HG03175 (cell line): ENCODE data around the gene STEAP3.

ENCODE experiments used
- ATAC-seq: cut with Tn5 transposase; IDR thresholded peaks from one replicate; pipeline ENCODE4 v1.9.1; 2021; ENCODE audit warnings: mild to moderate bottlenecking, moderate library complexity; ENCODE audit not compliant: unreplicated experiment

The STEAP3 gene

DNA sequence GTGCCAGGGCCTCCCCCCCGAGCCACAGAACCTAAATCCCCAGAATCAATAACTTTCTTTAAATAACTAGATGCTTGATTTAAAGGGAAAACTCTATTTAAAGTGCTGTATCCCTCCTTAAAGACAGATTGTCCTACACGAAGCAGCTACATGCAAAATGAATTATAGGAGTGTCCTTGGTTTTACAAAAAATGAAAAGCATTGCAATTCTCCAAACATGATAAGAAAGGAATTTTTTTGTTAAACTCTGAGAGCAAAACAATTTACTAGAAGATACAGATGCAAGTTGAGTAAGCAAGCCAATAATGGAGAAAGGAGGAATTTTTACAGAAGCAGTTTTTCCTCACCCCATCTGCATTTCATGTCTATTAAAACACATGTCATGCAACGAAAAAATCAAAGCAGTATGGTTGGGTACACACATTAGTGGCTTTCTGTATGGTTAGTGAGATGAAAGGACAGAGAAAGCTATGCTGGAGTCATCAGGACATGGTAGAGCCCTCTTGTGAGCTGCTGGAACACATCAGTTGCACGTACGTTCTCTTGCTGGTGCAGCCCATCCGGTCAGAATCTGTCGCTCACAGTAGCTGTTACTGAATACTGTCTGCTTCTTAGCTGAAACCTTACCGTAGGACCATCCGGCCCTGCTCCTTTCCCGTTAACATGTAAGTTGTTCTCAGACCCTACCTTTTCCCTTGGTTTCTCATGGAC lies 25.9 kb upstream of the STEAP3 start:
- no peak for ATAC-seq

DNA sequence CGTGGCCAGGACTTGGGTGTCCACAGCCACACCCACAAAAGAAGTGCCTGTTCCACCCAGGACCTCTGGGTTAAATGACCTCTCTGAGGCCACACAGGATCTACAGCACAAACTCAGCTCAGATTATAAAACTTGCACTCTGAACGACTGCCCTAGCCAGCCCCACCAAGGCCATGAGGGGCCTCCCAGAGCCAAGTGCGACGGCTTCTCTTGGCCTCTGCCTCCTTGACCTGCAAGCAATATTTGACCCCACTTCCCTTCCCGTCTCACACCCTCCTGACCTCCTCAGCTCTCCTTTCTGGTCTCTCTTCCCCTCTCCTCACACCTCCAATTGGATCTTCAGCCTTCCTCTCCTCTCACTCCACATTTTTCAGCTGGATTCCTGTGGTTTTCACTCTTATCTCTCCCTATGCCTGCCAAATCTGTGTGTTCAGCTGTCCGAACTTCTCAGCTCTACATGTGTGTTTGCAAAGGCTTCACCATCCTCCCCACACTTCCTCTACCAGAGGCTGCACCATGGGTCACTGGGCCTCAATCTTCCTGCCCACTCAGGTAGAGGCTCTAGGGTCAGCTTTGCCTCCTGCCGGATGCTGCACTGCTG lies 25.3 kb upstream of the STEAP3 start:
- no peak for ATAC-seq

DNA sequence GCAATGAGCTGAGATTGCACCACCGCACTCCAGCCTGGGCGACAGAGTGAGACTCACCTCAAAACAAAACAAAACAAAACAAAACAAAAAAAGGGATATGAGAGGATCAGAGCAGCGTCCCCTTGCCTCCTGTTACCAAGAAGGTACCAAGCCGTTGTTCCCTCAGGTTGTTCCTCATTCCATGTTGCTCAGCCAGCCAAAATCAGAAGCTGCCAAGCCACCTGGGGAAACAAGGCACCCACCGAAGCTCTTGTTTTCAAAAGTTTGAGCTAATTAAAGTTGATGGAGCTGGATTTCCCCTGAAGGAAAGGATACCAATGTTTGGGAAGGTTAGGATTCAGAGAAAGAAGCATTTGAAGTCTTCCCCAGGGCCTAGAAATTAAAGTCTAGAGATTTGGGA lies 21.8 kb upstream of the STEAP3 start:
- no peak for ATAC-seq

DNA sequence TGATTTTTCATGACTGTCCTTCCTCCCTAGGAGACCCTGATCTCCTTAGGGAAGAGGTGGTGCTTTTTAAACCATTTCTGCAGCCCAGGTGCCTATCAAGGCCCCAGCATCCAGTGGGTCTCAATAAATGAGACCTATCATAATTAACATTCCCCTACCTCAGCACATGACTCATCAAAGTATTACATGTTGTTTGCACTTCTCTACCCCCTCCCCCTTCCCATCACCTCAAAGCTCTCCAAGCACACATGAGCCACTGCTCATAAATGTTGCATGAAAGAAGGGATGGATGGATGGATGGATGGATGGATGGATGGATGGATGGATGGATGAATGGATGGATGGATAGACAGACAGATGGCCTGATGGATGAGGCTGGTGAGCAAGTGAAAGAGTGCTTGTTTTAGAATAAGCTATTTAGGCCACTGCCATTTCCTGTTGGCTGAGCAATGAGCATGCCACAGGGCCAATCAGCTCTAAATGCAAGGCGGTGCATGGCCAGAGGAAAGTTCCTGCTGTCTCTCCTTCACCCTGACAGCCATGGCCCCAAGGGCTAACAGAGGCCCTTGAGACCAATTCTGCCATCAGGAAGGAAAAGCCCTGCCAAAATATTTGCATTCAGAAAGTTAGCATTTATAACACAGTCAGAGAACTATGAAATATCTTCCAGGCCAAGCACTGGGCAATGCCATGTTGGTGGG lies 20.9 kb upstream of the STEAP3 start:
- ATAC-seq: no peak

DNA sequence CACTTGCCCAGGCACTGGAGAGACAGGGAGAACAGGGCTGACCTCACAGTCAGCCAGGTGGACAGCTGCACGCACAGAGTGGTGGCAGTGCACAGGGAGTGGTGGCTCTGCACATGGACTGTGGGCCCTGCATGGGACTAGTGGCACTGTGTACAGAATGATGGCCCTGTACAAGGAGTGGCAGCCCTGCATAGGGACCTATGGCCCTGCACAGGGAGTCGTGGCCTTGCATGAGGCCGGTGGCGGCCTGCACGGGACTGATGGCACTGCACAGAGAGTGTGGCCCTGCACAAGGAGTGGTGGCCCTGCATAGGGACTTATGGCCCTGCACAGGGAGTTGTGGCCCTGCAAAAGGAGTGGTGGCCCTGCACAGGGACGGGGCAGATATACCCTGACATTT lies 19.1 kb upstream of the STEAP3 start:
- ATAC-seq: no peak

DNA sequence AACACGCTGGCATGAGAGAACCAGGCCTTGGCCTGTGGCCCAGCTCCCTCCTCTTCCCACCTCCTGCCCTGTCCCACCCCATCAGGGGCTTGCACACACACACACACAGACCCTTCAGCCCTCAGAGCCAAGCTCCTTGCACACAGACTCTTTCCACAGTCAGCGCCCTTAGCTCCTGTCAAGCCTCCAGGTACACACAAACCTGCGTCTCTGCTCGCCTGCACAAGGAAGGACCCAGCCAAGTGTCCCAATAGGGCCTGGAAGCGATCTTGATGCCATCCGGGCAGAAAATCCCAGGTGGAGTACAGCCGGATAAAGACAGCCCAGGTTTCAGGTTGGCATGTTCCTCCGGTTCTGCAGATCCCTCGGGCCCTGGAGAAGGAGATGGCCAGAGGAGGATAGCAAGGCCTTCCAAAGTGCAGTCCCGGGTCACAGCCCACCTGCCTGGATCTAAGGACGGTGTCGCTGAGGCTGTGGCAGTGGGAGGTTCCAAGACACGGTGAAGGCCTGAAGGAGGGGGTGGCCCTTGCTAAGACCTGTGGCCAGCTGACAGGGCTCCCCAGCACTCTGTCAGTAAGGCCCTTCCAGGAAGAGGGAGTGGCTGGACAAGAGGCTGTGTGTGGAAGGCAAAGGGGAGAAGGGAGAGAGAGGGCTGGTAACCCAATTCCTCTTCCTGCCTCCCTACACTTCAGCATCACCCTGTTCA lies 18.5 kb upstream of the STEAP3 start:
- no peak for ATAC-seq

DNA sequence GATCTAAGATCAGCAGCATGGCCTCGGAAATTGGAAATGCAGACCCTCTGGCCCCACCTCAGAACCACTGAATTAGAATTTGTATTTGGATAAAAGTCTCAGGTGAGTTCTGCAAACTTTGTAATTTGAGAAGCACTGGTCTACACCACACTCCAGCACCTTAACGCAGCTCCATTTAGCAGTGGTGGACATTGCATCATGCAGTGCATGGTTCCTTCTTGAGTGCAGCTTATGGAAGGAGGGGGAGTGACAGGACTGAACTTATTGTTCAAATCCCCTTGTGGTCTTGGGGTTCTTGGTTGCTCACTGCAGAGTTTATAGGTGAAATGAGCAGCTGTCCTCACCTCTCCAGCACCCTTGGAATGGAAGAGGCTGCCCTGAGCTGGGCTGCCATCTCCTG lies 17.4 kb upstream of the STEAP3 start:
- no peak for ATAC-seq

DNA sequence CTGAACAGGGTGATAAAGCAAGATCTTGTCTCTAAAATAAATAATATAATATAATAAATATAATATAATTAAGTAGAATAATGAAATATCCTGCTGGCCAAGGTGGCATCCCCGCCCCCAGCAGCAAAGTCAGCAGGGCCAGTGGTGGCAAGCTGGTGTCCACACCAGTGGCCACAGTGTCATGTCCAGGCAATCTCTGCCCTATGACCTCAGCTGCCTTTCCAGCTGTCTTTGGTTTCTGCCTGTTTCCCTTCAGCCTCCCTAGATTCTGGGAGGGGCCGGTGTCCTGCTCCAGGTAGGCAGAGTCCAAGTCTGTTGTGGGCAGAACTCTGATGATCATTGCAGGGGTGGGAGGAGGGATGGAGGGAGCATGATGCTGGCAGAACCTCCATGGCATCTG lies 16.2 kb upstream of the STEAP3 start:
- no peak for ATAC-seq

DNA sequence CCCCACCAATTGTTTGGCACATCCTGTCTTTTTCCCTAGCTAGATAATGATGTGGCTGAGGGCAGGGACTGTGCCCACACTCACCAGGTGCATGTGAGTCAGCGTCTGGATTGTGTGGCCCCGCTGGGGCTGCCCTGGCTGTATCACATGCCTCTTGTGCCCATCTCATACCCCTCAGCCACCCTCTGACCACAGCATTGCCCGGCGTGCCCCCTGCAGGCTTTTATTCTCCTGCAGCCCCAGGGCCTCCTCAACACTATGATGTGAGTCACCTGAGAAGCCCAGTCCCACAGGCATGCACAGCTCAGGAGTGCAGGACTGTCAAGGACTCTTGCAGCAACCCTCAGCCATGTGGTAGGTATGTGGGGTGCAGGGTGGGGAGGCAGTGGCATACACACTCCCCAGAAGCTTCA lies 14.8 kb upstream of the STEAP3 start:
- no peak for ATAC-seq

DNA sequence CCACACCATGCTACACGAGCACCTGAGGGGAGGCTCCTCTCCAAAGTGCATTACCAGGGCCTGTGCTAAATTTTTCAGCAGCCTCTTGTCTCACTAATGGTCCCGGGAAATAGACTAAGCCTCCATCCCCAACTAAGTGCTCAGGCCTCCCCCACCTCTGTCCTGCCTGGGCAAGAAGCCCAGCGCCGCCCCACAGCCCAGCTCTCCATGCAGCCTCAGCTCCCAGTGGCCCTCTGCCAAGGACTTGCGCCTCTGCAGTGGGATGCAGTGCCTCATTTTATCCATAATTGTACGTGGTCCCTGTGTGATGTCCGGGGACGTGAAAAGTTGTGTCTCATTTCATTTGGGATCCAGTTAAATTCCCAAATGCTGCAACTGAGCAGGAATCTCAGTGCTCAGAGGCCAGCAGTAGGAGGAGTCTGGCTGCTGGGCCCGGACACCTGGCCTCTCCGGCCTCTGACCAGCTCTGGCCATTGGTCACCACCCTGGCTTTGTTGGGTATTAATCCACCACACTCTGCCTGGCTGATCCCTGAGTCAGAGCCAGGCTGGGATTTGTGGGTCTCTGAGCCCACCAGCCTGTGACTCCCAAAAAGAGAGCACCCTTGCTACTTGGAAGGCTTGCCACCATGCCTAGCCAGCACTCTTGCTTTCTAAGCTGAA lies 11.4 kb upstream of the STEAP3 start:
- ATAC-seq: no peak

DNA sequence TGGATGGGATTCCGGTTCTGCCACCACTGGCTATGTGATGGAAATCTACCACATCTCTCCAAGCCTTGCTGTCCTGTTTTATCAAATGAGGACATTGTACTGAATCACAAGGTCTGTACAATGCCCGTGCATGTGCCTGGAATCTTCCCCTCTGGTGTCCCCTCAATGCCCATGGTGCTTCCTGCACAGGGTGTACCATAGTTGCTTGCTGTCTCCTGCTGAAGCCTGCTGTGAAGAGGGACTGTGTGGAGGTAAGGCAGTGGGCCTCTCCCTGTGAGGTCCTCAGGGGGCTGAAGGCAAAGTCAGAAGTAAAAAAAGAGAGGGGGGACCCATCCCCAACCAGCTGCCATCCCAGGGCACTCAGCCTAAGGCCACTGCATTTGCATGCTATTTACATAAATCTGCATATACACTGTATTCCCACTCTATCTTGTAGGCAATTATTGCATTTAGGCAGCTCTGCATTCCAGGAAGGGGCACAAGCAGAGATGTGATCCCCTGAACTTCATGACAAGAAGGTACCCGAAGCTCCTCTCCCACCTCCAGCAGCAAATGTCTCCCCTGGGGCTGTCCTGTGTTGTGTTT lies 9.1 kb upstream of the STEAP3 start:
- ATAC-seq: no peak

DNA sequence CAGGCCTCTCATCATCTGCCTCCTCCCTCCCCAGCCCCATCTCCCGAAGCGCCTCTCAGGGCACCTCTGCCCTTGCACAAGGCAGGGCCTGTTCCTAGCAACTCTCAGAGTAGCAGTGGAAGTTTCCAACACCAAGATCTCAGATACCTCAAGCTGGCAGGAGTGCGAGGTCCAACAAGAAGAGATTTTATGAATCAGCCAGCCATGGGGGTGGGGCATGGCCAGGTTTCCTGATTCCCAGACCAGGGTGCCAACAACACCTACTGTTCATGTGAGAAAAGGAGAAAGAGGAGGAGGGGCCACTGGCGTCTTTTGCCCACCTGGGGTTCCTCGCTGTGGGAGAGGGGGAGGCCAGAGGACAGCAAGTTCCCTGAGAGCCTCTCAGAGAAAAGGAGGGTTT lies 6.6 kb upstream of the STEAP3 start:
- no peak for ATAC-seq

DNA sequence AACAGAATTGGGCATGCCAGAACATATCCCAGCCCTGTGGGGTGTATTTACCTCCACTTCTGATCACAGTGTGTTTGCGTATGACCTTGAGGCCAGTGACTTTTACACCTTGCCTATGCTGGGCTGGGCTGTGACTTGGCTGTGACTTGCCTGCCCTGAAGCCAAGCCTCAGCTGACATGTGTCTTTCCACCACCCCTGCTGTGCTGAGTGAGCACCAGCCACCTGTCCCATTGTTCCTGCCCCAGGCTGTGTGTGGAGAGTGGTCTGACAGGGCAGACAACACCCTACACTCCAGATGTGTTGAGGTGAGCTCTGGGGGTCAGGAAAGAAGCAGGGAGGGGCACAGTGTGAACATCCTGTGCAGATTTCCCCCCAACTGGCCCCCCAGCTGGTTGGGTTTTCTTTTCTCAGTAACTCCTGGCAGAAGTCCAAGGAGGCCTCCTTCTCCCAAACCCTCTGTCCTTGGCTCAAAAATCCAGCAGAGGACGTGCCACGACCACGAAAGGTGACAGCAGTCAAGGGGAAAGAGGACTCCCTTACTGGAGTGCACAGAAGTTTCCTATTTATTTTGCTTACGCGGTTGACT lies 5.1 kb upstream of the STEAP3 start:
- ATAC-seq: no peak

DNA sequence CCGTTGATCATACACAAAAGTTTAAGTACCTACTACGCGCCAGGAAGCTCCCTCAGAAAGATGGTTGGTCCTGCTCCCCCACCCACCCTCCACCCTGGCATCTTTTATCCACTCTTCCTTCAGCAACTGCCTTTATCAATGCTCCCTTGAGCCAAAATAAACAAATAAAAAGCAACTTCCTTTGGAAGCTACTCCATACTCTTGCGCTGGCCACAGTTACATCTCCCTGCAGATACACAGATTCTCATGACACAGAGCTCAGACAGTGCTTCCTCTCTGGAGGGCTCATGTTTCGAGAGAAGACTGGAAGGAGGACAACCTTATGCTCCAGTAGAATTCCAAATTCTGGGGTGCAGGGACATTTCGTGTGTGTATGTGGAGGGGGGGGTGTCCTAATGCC lies 3.8 kb upstream of the STEAP3 start:
- no peak for ATAC-seq

DNA sequence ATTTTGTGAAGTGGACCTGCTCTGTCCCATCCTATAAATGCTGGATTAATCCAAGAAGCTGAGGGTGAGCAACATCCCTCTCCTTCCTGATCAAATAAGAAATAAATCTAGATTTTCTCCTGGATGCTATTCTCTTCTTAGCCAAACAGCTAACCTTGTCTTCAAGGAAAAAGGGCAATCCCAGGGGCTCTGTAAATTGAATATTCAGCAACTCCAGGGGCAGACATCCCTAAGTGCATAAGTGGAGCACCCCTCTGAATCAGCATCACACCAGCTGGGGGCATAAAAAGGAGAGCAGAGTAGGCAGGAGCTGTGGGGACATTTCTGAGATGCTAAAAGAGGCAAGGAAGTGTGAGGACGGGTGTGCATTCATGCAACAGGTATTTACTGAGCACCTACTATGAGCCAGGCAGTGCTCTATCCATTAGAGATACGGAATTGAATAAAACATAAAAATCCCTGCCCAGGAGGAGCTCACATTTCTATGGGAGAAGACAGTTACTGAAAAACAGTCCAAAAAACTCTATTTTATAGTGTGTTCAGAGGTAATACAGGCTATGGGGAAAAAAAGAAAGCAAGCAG lies 2.8 kb upstream of the STEAP3 start:
- no peak for ATAC-seq

DNA sequence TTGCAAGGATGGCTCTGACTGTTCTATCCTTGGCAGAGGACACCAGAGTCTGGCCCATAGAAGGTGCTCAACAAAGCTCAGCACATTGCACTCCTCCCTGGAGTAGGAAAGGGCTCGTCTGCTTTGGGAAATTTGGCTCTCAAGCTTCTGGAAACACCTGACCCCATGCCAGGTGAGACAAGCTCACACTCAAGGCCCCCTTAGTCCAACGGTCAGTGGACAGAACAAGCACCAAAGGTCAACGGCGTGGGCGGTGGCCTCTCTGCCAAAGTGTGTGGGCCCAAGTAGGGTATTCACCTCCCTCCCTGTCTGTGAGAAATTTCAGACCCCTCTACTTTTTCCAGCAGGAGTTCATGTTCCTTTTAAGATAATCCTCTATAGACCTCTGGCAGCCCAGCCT lies 2.0 kb upstream of the STEAP3 start:
- no peak for ATAC-seq

DNA sequence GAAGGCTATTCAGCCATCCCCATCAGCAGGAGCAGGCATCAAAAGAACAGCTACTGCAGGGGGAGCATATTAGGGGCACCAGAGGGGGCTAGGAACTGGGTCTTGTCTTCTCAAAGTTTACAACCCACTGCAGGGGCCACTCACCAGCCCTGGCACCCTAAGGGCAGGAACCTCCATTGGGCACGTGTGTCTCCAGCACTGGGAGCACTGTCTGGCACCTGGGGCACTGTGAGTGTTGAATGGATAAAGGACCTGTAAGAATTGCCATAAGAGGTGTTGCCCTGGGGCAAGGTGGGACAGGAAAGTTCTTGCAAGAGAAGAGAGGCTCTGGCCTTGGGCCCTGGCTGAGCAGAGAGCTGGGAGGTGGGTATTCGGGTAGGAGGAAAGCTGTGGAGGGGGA lies 1.4 kb upstream of the STEAP3 start:
- no peak for ATAC-seq

DNA sequence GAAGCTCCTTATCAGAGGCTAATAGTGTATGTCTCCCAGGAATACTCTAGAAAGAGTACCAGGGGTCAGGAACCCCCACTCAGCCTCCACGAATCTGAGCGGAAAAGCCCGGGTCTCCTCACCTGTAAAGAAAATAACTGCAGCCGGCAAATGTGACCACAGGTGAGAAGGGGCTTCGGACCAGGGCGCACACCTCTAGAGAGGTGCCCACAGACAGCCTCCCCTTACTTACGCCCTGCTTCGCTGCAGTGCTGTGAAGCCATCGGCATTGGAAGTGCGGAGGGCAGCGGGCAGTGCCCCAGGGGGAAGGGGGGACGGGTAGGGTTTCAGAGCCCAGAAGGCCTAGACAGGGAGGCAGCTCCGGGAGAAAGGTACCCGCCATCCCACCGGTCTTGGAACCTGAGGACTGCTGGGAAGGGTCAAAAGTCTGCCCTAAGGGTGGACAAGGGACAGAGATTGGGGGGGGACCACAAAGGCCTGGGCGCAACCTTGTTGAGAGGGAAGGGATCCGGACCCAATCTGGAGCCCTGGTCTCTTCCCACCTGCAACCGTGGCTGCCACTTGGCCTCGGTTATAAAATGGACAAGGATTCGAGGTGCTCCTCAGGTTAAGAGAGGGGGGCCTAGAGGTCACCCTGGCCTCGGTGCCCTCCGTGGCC lies 642 bp upstream of the STEAP3 start:
- ATAC-seq: no peak

DNA sequence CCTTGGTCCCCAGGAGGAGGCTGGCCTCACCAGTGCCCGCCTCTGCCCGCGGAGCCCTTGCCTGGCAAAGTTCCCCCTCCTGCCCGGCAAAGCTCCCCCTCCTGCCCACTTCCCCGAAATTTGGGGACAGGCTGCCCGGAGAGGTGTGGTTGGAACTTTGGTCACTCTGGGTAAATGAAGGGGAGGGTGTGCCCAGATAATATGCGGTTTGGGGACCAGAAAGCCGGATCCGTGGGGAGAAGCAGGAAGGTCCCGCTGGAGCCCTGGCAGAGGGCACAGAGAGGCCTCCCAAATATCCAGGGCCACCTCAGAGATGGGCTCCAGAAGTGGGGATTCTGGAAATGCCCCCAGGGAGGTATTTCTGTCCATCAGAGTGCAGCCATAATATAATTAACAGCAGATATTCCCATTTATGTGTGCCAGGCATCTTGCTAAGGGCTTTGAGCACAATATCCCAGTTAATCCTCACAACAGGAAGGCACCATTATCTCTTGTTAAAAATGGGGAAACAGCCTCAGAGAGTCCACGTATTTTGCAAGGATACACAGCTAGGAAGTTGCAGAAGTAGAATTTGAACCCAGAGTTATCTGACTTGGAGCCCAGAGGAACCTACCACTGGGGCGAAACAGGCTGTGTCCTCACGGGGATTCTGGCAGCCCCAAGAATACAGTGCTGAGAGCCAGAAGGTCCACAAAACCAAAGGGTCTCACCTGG lies 914 bp downstream of the STEAP3 start:
- ATAC-seq: no peak
